ENCODE data around the gene DHFR.
A peak's percentile ranks its signal among the peaks of the same experiment; 100 is the strongest.

The DHFR gene

GRCh38 chr5:80659106-80659505 lies 4.3 kb upstream of the DHFR start:
- DNase-seq (ENCODE audit: low read depth, low spot score): no peak
- in situ Hi-C loops (cut with HindIII; ENCODE audit: low sequenced_read_pairs): no loop called here
- TF ChIP-seq CTCF (IDR thresholded peaks at IDR 0.05; ENCODE audit: low read depth, low read length): no peak
- no peak overlapping the region for H3K4me3 ChIP-seq (ENCODE audit: low read depth, low read length)

- no peak for TF ChIP-seq CTCF (IDR thresholded peaks at IDR 0.05; ENCODE audit: low read depth, low read length)
- H3K4me3 ChIP-seq (ENCODE audit: low read depth, low read length): no peak overlapping the region
- DNase-seq (ENCODE audit: low read depth, low spot score): no peak
- in situ Hi-C loops (cut with HindIII; ENCODE audit: low sequenced_read_pairs): no loop called here
Measured at GRCh38 chr5:80656425-80656824, 1.6 kb upstream of the DHFR start.

- no peak for TF ChIP-seq CTCF (IDR thresholded peaks at IDR 0.05; ENCODE audit: low read depth, low read length)
- in situ Hi-C loops (cut with HindIII; ENCODE audit: low sequenced_read_pairs): no loop called here
- peak overlapping the region; percentile 80 for H3K4me3 ChIP-seq (ENCODE audit: low read depth, low read length)
- DNase-seq (ENCODE audit: low read depth, low spot score): no peak
Measured at GRCh38 chr5:80655231-80655774, 520 bp upstream of the DHFR start.

- peak overlapping the region; percentile 80 for H3K4me3 ChIP-seq (ENCODE audit: low read depth, low read length)
- in situ Hi-C loops (cut with HindIII; ENCODE audit: low sequenced_read_pairs): no loop called here
- DNase-seq (ENCODE audit: low read depth, low spot score): no peak
- no peak for TF ChIP-seq CTCF (IDR thresholded peaks at IDR 0.05; ENCODE audit: low read depth, low read length)
Measured at GRCh38 chr5:80654054-80654390, 761 bp downstream of the DHFR start.

- TF ChIP-seq CTCF (IDR thresholded peaks at IDR 0.05; ENCODE audit: low read depth, low read length): no peak
- in situ Hi-C loops (cut with HindIII; ENCODE audit: low sequenced_read_pairs): no loop called here
- no peak for DNase-seq (ENCODE audit: low read depth, low spot score)
- peak overlapping the region; percentile 80 for H3K4me3 ChIP-seq (ENCODE audit: low read depth, low read length)
Measured at GRCh38 chr5:80653502-80653901, 1.3 kb downstream of the DHFR start.

GRCh38 chr5:80646926-80647325 lies 7.9 kb downstream of the DHFR start:
- TF ChIP-seq CTCF (IDR thresholded peaks at IDR 0.05; ENCODE audit: low read depth, low read length): no peak
- H3K4me3 ChIP-seq (ENCODE audit: low read depth, low read length): no peak overlapping the region
- in situ Hi-C loops (cut with HindIII; ENCODE audit: low sequenced_read_pairs): no loop called here
- no peak for DNase-seq (ENCODE audit: low read depth, low spot score)

- in situ Hi-C loops (cut with HindIII; ENCODE audit: low sequenced_read_pairs): no loop called here
- no peak for TF ChIP-seq CTCF (IDR thresholded peaks at IDR 0.05; ENCODE audit: low read depth, low read length)
- no peak for DNase-seq (ENCODE audit: low read depth, low spot score)
- H3K4me3 ChIP-seq (ENCODE audit: low read depth, low read length): no peak overlapping the region
Measured at GRCh38 chr5:80644900-80645299, 9.9 kb downstream of the DHFR start.

Measured in astrocyte of the spinal cord (primary cell).